HL-60 (cell line): ENCODE measurements around the gene LRBA.

ENCODE experiments used
- CTCF ChIP-seq: IDR thresholded peaks from one replicate; pipeline ENCODE4 v1.5.1; 2011; ENCODE audit warnings: low read length, control low read depth, inconsistent platforms; ENCODE audit not compliant: insufficient read depth
- GABPA ChIP-seq: IDR thresholded peaks from 2 replicates; pipeline ENCODE4 v1.6.1; 2012; ENCODE audit warnings: low read depth
- POLR2AphosphoS5 ChIP-seq: IDR thresholded peaks from 2 replicates; pipeline ENCODE4 v1.6.1; 2012; ENCODE audit warnings: low read depth
- REST ChIP-seq: IDR thresholded peaks from 2 replicates; pipeline ENCODE4 v1.6.1; 2012; ENCODE audit warnings: low read depth; ENCODE audit not compliant: insufficient replicate concordance
- SPI1 ChIP-seq: IDR thresholded peaks from 2 replicates; pipeline ENCODE4 v1.6.1; 2012; ENCODE audit warnings: low read depth, mild to moderate bottlenecking, borderline replicate concordance

- no peak for TF ChIP-seq CTCF
- no peak for TF ChIP-seq REST
- no peak for TF ChIP-seq POLR2AphosphoS5
- no peak for TF ChIP-seq SPI1
- TF ChIP-seq GABPA, result no peak
Measured at GRCh38 chr4:150368667-150369066, 646.4 kb downstream of the LRBA start.
